GM12878 (cell line): ENCODE measurements around the gene PHEX. TPM values are rescaled to one million over a fixed set of nuclear protein-coding genes. Genes with fewer than 3 reads are reported as not detected.

Experiments used
- ATAC-seq: fragments of 200-7000 bp; cut with Tn5 transposase; 3 replicates; pipeline ENCODE4 v1.9.1; 2020; ENCODE audit warnings: mild to moderate bottlenecking, moderate library complexity
- BruUV-seq: library from RNA; stranded (reverse); fragments of 400-500 nt; replicated peaks from 2 replicates; lab custom pipeline; 2021; lab: Mats Ljungman, UMichigan
- CTCF ChIA-PET: fragments of 300-600 bp; sonication (Branson Sonifier 250); formaldehyde crosslinking; extraction: SDS; loops from one replicate; lab custom pipeline; 2021; ENCODE audit warnings: inconsistent platforms; lab: Yijun Ruan, JAX
- POLR2A ChIA-PET: fragments of 350-600 bp; formaldehyde crosslinking; extraction: SDS; loops from one replicate; lab custom pipeline; 2021; ENCODE audit warnings: inconsistent platforms; lab: Charles Lee
- RAD21 ChIA-PET: fragments of 300-600 bp; sonication (Branson Sonifier 250); formaldehyde crosslinking; loops from one replicate; lab custom pipeline; 2023; ENCODE audit warnings: antibody characterized with exemption; ENCODE audit not compliant: unreplicated experiment; lab: Charles Lee
- SMC1A ChIA-PET: fragments of 300-600 bp; sonication (Branson Sonifier 250); formaldehyde crosslinking; loops from one replicate; lab custom pipeline; 2023; ENCODE audit not compliant: unreplicated experiment, uncharacterized antibody; lab: Charles Lee
- DNase-seq: peaks from one replicate; pipeline ENCODE4 v3.0.0-alpha.2; 2011; ENCODE audit warnings: low read depth, low spot score
- FAIRE-seq: peaks from 3 replicates; lab custom pipeline; 2011; peaks lifted over from hg19 to GRCh38; lab: Jason Lieb, UNC
- H2AFZ ChIP-seq: 2 replicates; pipeline ENCODE4 v1.6.0; 2011; ENCODE audit warnings: low read depth, low read length, control low read depth; ENCODE audit not compliant: control insufficient read depth
- H3K27ac ChIP-seq: 2 replicates; pipeline ENCODE4 v1.5.1; 2011; ENCODE audit warnings: control low read depth; ENCODE audit not compliant: control insufficient read depth, insufficient read depth
- H3K27me3 ChIP-seq, 2 experiments: replicated peaks in 1 of 2; 2 replicates each; pipeline versions ENCODE4 v1.6.0 to v1.6.1; 2011; ENCODE audit warnings: low read length in 1 of 2; ENCODE audit not compliant: control insufficient read depth in 2 of 2, insufficient read depth in 2 of 2
- H3K36me3 ChIP-seq, 2 experiments: 2 replicates each; pipeline ENCODE4 v1.5.1; 2011; ENCODE audit warnings: low read length in 1 of 2; ENCODE audit not compliant: control insufficient read depth in 2 of 2, insufficient read depth in 2 of 2
- H3K4me1 ChIP-seq: 2 replicates; pipeline ENCODE4 v1.6.1; 2011; ENCODE audit warnings: mild to moderate bottlenecking, low read length, moderate library complexity, mixed read lengths; ENCODE audit not compliant: control insufficient read depth, insufficient read depth
- H3K4me2 ChIP-seq: 2 replicates; pipeline ENCODE4 v1.6.0; 2011; ENCODE audit warnings: control low read depth; ENCODE audit not compliant: control insufficient read depth, insufficient read depth
- H3K4me3 ChIP-seq: fragments of 200-600 bp; sonication (generic); 2 replicates; pipeline ENCODE4 v1.5.1; 2016
- H3K79me2 ChIP-seq: 2 replicates; pipeline ENCODE4 v1.6.0; 2011; ENCODE audit warnings: low read length; ENCODE audit not compliant: control insufficient read depth, insufficient read depth
- H3K9ac ChIP-seq: 2 replicates; pipeline ENCODE4 v1.8.0; 2011; ENCODE audit warnings: low read length, control low read depth, mixed read lengths; ENCODE audit not compliant: control insufficient read depth, insufficient read depth
- H3K9me3 ChIP-seq: replicated peaks from 3 replicates; pipeline ENCODE4 v1.5.1; 2011; ENCODE audit warnings: mild to moderate bottlenecking, low read length; ENCODE audit not compliant: control insufficient read depth, insufficient read depth
- H4K20me1 ChIP-seq: 2 replicates; pipeline ENCODE4 v1.6.0; 2011; ENCODE audit not compliant: control insufficient read depth, insufficient read depth
- FOS ChIP-seq: IDR thresholded peaks from 3 replicates; pipeline ENCODE4 v1.6.1; 2011; ENCODE audit warnings: borderline replicate concordance; ENCODE audit not compliant: insufficient read length; ENCODE audit errors: extremely low read depth
- IRF4 ChIP-seq: IDR thresholded peaks from 2 replicates; pipeline ENCODE4 v1.6.1; 2011; ENCODE audit warnings: low read depth, low read length
- NR2F1 ChIP-seq: fragments of 450-650 bp; conservative IDR thresholded peaks from 2 replicates; pipeline ENCODE4 v1.6.1; 2017; ENCODE audit warnings: mild to moderate bottlenecking
- SMAD5 ChIP-seq: IDR thresholded peaks from 2 replicates; pipeline ENCODE4 v1.6.1; 2016; ENCODE audit warnings: antibody characterized with exemption, low read depth
- ZNF24 ChIP-seq: fragments of 450-650 bp; IDR thresholded peaks from 2 replicates; pipeline ENCODE4 v1.6.1; 2017; ENCODE audit warnings: antibody characterized with exemption, mild to moderate bottlenecking
- WGBS: methylation state at CpG from one replicate; pipeline ENCODE4 v1.1.6; 2016; ENCODE audit warnings: low lambda C conversion rate; ENCODE audit not compliant: insufficient replicate concordance, insufficient coverage; ENCODE audit errors: missing lambda C conversion rate; 5-methylcytosine and 5-hydroxymethylcytosine counted together
- in situ Hi-C: fragments of 300-500 bp; cut with MboI; formaldehyde crosslinking; loops from 9 replicates; pipeline ENCODE4 v1.14.3; 2018; ENCODE audit warnings: mixed read lengths
- intact Hi-C: fragments of 100-400 bp; cut with micrococcal nuclease; formaldehyde crosslinking; loops from one replicate; pipeline ENCODE4 v1.14.2; 2022; ENCODE audit not compliant: unreplicated experiment
- polyA plus RNA-seq, 11 experiments: library from polyadenylated mRNA; depleted of rRNA in 4 of 11; unstranded in 6 of 11; stranded (reverse) in 5 of 11; fragments of >200 nt; fragmentation: Nextera tagmentation in 4 of 11; fragmentation: Illumina TruSeq in 1 of 11; extraction: Ambion mirVana in 4 of 11; extraction: Trizol in 1 of 11; gene quantifications; 1 replicate in 1 of 11; 2 replicates in 10 of 11; pipeline versions ENCODE4 v1.2.1 to v1.2.3, GENCODE V29; 2011 to 2016; ENCODE audit warnings: inconsistent platforms in 2 of 11, missing spikeins in 2 of 11, low read depth in 1 of 11
- total RNA-seq, 4 experiments: library from RNA; depleted of rRNA in 3 of 4; stranded (reverse); fragments of >200 nt in 3 of 4; fragmentation: Illumina TruSeq in 1 of 4; extraction: Trizol in 1 of 4; gene quantifications; 2 replicates each; pipeline versions ENCODE4 v1.2.1 to v1.2.3, GENCODE V29; 2013 to 2021

Gene PHEX
- total and polyA plus RNA-seq, 10 of the 15 experiments (the other 5 are each of a cell fraction or from before 2014, with no cell fraction given): 0.12 to 97.2 (median 0.55) TPM

- Histone ChIP-seq H3K27me3 (no peaks in the 10 kb centered on the region), H3K4me2 (no peak overlapping the region), H3K79me2 (no peaks in the 10 kb centered on the region), H3K9me3 (no peaks in the 10 kb centered on the region), H3K9ac (no peak overlapping the region), H4K20me1 (no peaks in the 10 kb centered on the region), H3K4me1 (no peaks in the 10 kb centered on the region)
- intact Hi-C loops: no loop called here
- RAD21 ChIA-PET: interaction anchor here (1.3 kb wide), 1 partner anchor 199 kb away, joined by 5 read pairs; no protein-coding TSS in a partner anchor
- CTCF ChIA-PET: interaction anchor here (0.6 to 3.8 kb wide), 3 partner anchors 48 to 198 kb away, joined by 3 to 12 read pairs (median 3); no protein-coding TSS in a partner anchor
- 0% methylated on average over 2 of the region's 2 CpGs for WGBS
- POLR2A ChIA-PET: no interaction called here
- SMC1A ChIA-PET: interaction anchor here (1.0 kb wide), 1 partner anchor 49 kb away, joined by 3 read pairs; no protein-coding TSS in a partner anchor
- ATAC-seq (no peak), FAIRE-seq (no peak)
- no TSS peak for BruUV-seq
- no peak for TF ChIP-seq FOS
- TF ChIP-seq SMAD5: no peak
- TF ChIP-seq IRF4: no peak
- TF ChIP-seq, all 136 proteins: peak for 0
- Histone ChIP-seq H3K27ac (no peak overlapping the region), H2AFZ (no peak overlapping the region), H3K4me3 (no peak overlapping the region), H3K36me3 (no peaks in the 10 kb centered on the region)
- in situ Hi-C loops: no loop called here
- no peak for DNase-seq
Measured at GRCh38 chrX:22184096-22184495, 152.0 kb downstream of the PHEX start.

- WGBS: 56% methylated on average over 2 of the region's 2 CpGs
- no peaks in the 10 kb centered on the region for H3K9me3 ChIP-seq
- CTCF ChIA-PET: interaction anchor here (0.6 to 2.5 kb wide), 3 partner anchors 46 to 51 kb away, joined by 3 to 13 read pairs (median 3); no protein-coding TSS in a partner anchor
- no peaks in the 10 kb centered on the region for H3K4me1 ChIP-seq
- no peak overlapping the region for H2AFZ ChIP-seq
- SMC1A ChIA-PET: interaction anchor here (1.0 to 2.6 kb wide), 8 partner anchors 7 to 201 kb away, joined by 3 to 11 read pairs (median 6); no protein-coding TSS in a partner anchor
- no peak overlapping the region for H3K9ac ChIP-seq
- no peaks in the 10 kb centered on the region for H3K36me3 ChIP-seq
- POLR2A ChIA-PET: interaction anchor here (1.2 kb wide), 1 partner anchor 9 kb away, joined by 3 read pairs; no protein-coding TSS in a partner anchor
- no peak overlapping the region for H3K27ac ChIP-seq
- in situ Hi-C loops: no loop called here
- BruUV-seq: no TSS peak
- no peaks in the 10 kb centered on the region for H4K20me1 ChIP-seq
- no peak for DNase-seq
- no peak overlapping the region for H3K4me2 ChIP-seq
- no peaks in the 10 kb centered on the region for H3K27me3 ChIP-seq
- H3K4me3 ChIP-seq: no peak overlapping the region
- no peaks in the 10 kb centered on the region for H3K79me2 ChIP-seq
- no peak for FAIRE-seq
- peak; percentile 74 for ATAC-seq
- RAD21 ChIA-PET: interaction anchor here (1.0 to 1.8 kb wide), 3 partner anchors 19 to 201 kb away, joined by 3 to 4 read pairs (median 3); no protein-coding TSS in a partner anchor
- intact Hi-C loops: no loop called here
- TF ChIP-seq ZNF24 (no peak), NR2F1 (0 out of 2 replicates have a peak, but pooled peaks have one; percentile 35)
Measured at GRCh38 chrX:22186165-22186564, 154.0 kb downstream of the PHEX start.
